Effector CD4-positive, alpha-beta T cell (primary cell): Measurements from ENCODE around the gene PTPRG.

ENCODE experiments used
- DNase-seq: peaks from one replicate; pipeline ENCODE4 v3.0.0-alpha.2; 2020

Gene PTPRG

DNA sequence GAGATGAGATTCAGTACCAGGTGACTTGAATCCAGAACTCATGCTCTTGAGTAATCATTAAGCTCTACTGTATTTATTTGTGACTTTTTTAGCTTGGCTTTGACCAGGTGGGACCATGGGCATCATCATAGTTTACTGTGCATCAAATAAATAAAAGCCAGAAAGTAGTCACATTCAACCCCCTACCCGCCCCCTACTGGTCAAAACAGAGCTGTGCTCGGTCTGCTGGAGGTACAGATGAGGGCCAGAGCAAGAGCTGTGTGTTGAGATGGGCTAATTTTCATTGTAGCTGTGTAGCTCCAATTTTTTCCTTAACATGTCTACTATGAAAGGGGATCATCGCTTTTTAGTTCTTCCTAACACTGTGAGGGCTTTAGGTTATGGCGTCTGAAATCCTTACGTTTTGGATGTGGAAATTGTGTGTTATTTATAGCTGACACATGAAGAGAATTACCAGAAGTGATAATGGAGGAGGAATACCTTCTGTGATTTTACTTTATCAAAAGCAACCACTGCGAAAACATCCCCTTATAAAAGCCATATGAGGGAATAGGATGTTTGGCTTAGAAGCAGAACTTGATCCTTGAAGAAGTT, 375.1 kb downstream of the PTPRG start:
- no peak for DNase-seq

DNA sequence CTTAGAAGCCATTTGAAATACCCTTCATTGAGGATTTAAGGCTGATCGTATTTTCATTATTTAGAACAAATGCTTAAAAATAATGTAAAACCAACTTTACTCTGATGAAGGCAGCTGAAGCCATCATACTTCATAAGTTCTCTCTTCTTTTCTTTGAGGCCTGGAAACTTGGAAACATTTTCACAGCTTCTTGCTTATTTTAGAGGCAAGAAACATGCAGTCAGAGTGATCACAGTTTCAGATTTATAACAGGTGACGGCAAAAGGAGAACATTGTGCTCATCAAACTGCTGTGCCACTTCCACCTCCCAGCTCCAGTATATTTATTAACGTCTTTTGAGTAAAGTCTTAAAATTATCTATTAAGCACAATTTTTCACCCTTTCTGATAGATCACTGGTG, 376.1 kb downstream of the PTPRG start:
- DNase-seq, result no peak

DNA sequence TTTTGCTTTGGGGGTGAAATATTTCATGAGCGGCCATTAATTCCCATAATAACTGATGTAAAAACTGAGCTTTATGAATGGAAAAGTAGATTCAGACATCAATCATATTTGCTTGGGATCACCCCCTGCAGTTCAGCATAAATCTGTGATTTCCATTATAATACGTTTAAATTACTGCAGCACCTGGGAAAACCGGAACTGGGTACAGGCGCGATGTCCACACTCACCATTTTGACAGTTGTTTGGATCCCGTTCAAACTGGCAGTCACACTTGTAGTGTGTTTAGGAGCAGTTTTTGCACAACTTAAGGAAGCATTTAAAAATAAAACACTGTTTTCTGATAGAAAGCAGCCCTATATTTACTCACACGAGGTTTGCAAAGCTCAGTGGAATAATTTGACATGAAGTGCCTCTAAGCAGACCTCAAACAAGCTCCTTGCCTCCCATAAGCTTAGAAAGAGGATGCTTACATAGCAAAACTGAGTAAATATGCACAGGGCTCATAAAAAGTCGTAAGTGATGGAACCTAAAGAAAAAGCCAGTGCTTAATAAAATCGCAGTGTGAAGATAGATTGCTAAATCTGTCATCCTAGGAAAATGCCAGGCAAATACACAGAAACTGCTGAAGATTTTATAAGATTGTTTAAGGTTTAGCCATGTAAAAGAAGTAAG, 377.6 kb downstream of the PTPRG start:
- DNase-seq, result no peak

DNA sequence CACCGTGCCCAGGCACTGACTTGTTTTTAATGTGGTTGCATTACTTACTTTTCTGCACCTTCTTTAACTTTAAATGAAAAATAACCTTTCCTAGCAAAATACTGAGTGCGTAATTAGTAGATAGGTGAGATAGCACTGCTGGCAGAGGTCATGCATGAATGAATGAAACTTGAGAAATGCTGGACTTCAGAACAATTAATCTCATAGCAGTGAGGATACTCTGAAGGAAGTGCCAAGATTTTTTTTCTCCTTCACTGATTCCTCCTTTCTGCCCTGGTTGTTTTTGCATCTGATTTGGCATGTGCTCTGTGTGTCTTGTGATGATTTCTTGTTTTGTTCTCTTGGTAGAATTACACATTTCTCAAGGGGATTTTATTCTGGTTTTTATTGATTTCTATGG, 378.9 kb downstream of the PTPRG start:
- no peak for DNase-seq

DNA sequence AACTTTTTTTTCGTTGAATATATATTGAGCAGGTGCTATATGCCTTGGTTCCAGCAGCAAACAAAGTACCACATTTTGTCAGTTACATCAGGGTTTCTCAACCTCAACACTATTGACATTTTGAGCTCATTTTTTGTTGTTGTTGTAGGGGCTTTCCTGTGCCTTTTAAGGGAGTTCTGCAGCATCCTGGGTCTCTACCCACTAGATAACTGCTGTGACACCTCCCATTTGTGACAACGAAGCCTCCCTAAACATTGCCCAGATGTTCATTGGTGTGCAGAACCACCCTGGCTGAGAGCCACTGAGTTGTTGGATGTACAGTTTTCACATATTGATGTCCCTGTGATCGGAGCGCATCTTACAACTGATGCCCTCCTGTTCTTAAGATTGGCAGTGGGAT, 382.6 kb downstream of the PTPRG start:
- no peak for DNase-seq

DNA sequence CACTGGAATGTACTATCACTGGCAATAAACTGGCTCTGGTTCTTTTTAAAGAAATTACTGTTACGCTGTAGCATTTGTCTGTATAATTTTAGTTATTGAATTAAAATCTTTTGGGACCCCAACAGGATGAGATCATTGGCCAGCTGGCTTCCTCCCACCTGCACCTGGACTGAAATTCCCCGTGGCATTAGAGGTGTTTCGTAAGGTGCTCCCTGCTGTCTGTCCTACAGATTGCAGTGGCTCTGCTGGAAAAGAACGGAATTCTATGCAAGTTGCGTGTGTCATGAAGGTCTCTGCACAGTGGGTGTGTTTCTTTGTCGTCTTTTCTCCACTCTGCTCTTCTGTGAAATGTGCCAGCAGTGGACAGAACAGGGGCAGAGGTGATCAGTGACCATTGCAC, 383.4 kb downstream of the PTPRG start:
- no peak for DNase-seq

DNA sequence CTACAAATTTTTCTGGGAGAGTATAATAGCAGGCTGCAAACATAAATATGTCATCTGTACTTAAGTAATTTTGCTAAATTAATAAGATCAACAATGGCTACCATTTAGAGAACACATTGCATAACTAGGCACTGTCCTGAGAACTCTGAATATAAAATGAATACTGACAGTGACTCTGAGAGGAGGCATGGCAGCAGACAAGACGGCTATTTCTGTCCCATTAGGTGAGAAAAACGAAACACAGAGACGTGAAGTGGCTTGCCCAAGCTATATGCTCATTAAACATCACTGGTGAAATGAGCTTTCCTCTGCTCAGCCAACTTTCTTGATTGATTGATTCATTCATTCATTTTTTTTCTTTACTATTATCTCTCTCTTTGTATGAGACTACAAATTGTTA, 384.3 kb downstream of the PTPRG start:
- no peak for DNase-seq

DNA sequence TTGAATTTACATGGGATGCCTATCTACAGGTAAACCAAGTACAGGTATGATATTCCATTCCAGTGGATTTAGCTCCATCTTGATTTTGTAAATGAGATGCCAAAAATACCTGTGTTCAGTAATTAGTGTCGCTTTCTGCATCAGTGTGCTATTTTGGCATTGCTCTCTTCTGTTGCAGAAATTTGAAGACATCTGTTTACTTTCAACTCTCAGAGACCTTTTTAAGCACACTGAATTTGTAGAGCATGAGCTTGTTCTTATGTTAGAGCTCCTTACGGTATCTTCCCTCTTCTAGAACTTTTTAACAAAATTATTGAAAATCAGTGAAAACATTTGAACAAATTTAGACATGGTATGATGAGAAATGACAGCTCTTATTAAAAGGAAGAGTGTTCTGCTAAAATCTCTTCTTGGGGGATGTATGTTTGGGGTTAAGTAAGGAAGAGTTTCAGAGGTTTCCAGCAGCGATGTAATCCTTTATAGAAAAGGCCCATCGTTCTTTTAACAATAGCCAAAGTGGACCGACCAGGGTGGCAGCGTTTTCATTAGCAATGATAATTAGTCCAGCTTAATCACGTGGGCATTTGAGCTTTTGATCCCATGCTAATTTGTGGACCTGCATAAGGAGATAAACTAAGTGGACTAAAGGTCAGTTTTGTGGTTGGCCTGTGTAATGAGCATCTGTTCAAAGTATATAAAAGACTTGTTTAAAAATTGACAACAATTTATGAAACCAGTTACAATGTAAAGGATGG, 385.4 kb downstream of the PTPRG start:
- no peak for DNase-seq

DNA sequence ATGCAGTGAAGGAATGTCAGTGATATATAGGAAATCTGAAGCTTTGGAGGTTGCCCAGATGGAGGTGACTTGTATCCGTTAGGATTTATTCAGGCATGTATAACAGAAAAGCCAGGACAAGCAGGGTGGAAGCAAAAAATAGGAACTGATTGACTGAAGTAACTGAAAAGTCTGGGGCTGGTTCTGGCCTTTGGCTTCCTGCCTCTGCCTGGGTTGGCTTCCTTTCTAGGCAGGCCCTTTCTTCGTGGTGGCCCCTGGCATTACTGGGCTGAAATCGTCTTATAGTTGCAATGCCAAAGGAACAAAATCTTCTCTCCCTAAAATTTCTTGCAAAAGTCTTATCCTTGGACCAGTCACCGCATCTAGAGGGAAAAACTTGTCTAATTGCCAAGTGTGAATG, 386.1 kb downstream of the PTPRG start:
- DNase-seq, result no peak

DNA sequence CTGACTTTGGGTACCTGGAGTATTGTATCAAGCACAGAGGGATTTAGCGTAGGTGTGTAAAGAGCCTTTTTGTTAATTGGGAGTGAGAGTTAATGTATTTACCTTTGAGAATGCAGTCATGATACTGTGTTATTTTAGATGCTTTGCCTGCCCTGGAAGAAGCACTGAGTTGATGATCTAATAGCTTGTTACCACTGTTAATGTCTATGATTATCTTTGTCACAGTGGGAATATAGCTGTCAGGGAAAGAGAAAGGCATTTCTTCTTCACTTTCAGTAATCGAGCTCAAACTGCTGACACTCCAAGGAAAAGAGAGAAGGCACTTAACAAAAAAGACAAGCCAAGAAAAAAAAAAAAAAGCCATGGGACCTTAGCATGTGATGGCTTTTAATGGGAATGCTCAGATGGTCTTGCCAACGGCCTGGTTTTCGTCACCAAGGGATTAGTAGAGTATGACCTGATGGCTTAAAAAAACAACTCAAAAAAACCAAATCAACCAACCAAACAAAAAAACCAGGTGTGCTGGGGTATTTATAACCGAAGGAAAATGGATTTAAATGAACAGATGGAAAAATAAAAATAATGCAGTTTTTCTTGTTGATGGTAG, 387.4 kb downstream of the PTPRG start:
- DNase-seq, result no peak

DNA sequence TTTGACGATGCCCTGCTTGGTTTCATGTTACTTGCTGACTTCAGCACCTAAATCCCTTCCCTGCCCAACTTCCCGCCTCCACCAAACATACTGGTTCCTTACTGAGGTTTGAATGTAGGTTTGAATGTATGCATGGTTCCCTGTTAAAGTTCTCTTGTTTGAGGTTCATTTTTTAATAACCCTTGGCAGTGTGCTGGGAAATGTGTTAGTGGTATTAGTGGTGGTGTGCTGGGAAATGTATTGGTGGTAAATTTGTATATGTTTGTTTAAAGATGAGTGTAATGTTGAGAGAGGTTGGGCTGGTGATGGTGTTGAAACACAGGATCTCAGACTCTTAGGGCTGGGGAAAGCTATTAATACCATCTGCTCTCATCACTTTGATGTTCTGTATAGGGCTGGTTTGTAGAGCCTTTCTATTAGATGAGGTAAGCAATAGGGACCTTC, 392.7 kb downstream of the PTPRG start:
- DNase-seq, result no peak

DNA sequence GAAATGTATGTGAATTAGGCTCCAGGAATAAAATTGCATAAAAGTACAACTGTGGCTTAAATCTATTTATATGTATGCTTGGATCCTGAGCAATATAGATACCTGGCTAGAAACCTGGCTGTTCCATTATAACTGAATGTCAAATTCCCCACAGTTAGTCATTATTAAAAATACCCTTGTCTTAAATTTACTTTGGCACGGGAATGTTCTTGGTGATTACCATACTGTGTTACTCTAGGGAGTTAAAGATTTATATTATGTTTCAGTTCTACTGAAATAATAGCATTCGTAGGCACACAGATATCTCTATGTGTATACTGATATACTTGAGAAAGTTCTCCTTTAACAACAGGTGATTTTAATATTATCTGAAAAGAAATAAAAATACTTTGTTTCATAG, 394.1 kb downstream of the PTPRG start:
- no peak for DNase-seq

DNA sequence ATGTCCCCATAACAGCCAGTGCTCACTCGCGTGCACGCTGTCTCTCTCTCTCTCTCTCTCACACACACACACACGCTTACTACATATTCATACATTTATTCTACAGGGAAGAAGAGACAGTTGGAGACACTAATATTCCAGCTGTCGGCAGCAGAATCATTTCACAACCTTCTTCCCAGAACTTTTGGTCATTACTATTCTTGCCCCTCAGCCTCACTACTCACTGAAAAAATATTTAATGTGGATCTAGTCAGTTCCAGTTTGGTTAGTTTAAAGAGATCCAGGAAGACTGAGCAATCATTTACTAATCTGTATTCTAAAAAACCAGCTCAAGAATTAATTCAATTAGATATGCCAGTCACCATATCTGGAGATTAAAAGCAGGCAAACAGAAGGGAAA, 394.9 kb downstream of the PTPRG start:
- DNase-seq, result no peak

DNA sequence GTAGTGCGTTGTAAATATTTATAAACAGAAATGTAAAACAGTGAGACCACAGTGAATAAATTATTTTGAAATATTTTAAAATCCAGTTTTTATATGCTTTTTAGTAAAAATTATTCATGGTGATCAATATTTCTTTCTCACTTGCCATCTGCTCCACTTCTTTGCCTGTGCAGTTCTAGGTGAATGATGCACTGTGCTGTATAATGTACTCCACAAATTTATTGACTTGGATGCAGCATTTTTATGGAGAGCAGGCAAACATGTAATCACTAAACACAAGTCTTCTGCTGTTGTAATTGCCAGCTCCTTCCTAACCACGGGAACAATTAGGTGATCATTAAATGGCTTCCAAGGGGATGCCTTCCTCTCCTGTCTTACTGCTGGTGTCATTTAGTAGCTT, 395.9 kb downstream of the PTPRG start:
- no peak for DNase-seq

DNA sequence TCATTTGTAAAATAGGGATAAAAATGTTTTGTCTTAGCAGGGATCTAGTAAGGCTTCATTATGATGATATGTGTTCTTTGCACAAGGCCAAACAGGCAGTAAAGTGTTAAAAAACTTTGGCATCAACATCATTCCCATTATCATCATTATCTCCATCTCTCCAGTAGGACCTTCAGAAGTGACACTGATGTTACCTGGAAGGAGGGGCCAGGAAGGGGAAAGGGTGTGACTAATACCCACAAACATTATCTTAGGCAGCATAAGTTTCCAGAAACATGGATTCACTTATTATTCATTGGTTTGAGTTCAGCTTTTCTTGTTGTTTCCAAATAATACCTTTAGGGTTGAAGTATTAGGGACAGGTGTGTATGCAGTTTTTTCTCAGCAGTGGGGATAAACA, 399.6 kb downstream of the PTPRG start:
- no peak for DNase-seq

DNA sequence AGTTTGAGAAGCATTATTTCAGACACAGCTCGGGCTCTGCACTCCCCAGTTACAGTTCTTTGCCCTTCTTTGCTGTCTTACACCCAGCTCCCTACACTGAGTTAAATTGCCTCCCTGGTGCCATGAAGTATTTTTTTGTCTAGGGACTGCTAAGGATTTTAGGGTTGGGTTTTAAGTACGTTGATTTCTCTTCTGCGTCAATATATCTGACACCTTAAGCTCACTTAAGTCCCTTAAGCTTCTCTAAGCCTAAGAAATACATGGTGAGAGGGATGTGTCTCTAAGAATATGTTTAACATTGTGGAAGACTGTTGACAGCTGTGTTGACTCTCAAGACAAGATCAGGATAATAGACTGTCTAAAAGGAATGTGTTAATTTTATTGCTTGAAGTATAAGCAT, 400.5 kb downstream of the PTPRG start:
- DNase-seq, result no peak

DNA sequence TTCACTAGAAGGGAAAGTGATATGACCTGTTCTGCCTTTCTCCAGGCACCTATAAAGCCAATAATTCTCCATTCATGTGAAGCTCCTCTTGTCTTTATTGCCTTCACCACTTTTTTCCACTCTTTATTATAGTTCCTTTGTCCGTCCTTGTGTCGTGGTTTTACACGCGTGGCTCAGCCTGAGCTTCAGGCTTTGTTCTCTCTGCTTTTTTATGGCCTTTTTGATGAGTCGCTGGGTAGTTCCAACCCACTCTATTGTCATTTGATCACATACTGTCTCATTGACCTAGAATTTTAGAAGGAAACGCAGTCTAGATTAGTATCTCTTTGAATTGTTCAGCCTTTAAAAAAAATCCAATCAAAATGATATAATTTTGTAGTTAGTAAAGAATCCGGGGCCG, 403.2 kb downstream of the PTPRG start:
- DNase-seq, result no peak

DNA sequence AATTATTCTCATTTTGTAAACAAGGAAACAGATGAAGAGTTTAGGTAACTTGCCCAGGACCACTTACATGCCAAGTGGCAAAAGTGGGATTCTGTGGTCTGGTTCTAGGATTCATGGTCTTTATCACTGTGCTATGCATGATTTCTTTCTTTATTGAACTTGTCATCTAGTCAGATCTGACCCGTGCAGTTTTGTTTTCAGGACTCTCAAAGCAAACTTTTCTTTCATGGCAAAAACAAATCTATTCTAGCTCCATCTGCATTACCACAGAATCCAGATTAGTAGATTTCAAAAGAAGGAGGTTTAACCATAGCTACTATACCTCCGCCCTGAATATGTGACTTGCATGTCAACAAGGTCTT, 404.4 kb downstream of the PTPRG start:
- DNase-seq, result no peak

DNA sequence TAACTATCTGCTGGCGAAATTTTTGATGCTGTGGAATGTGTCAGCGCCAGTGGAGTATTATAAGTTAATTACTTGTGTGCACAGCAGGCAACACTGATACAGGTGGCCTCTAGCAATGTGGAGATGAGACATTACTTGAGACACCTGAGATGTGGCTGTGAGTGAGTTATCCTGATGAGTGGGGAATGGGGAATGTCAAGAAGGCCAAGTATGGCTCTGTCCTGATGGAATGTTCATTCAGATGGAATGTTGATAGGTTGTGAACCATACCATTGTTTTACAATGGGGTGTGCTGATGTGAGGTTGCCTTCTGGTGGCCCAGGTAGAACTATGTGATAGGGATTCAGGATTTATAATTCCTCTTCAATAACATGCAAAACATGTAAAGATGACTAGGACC, 404.8 kb downstream of the PTPRG start:
- DNase-seq, result no peak

DNA sequence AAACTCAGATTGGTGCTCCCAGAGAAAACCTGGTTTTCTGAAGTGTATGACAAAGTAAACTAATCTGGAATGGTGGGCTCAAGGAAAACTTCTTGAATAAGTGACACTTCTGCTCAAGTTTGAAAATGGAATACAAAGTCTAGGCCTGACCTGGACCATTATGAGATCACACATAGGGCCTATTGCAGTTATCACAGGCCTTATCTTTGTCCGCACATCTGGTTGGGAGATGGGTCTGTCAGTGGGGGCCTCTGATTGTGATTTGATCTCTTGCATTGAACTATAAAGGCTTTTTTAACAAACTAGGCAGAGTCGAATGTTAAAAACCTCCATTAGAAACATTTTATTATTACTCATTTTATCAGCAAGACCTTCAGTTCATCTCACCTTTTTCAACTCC, 405.6 kb downstream of the PTPRG start:
- DNase-seq, result no peak

DNA sequence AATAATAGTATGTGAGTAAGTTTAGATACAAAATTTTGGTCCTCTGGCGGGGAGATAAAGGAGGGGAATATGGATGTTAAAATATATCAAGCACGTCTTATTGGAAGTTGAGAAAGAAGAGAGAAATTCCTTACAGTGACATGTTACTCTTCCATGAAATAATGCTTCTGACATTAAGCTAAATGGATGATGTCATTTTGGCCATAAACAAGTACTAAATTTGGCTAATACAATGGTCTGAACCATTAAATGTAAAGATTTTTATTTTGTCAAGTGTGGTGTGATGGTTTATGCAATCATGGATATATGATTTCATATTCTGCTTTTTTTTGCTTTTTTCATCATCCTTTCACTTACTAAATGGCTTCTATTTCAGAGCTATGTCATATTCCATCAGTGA, 406.6 kb downstream of the PTPRG start:
- no peak for DNase-seq

DNA sequence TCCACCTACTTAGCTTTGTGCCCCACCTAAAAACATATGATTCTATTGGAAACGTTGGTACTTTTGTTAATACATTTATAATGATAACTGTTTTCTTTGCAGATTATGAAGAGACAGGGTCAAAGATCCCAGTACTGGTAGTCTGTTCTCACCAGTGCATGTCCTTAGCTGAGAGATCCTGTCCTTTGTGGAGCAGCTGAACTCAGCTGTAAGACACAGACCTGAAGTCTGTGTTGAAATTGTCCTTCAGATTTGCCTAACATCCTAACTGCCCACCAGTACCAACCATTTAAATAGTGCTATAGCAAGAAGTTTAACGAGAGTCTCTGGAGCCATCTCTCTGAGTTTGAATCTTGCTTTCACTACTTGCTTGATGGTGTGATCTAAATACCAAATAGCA, 413.3 kb downstream of the PTPRG start:
- no peak for DNase-seq

DNA sequence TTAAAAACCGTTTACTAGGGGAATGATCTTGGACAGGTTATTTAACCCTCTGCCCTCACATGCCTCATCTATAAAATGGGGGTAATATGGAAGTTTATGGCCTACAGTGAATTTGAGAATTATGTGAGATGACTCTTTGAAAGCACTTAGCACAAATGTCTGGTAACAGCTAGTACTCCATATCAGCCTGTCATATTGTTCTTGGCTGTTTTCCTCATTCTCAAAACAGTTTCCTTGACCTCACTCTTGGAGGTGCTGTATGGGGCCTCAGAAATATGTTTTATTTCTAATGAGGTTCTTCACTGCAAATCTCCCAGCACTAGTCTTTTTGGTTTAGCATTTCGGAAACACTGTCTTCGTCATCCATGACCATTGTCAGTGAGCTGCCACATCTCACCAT, 413.8 kb downstream of the PTPRG start:
- DNase-seq, result no peak

DNA sequence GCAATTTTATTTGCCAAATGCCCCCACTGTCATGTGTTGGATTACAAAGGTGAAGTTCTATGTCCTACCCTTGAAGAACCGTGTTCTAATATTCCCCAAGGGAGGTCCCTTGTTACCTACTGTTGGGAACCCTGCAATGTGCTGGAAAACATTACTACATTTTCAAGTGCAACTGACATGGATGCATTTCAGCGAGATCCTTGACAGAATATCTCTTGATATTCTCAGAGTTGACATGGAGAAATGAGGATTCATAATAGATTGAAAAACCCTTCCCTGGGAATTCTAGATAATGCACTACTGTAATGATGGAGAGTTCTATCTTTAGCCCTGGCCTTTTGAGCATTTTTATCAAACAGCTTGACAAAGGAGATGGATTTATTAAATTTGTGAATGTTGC, 414.6 kb downstream of the PTPRG start:
- no peak for DNase-seq
